IPS-NIHi7 (cell line): Measurements from ENCODE around the gene GABRG2.

Source experiments
- DNase-seq: peaks from one replicate; pipeline ENCODE4 v3.0.0; 2012; ENCODE audit warnings: mixed read lengths; ENCODE audit errors: extremely low spot score

GABRG2 gene

GRCh38 chr5:162193012-162193411 lies 125.4 kb downstream of the GABRG2 start:
- no peak for DNase-seq

GRCh38 chr5:162196351-162196750 lies 128.8 kb downstream of the GABRG2 start:
- no peak for DNase-seq

GRCh38 chr5:162202285-162202880 lies 134.8 kb downstream of the GABRG2 start:
- no peak for DNase-seq
